NB4 (cell line): ENCODE results near the gene PDZRN4.

Source experiments
- DNase-seq: peaks from one replicate; pipeline ENCODE4 v3.0.0; 2010; ENCODE audit warnings: low read depth
- H3K4me3 ChIP-seq: one replicate; pipeline ENCODE4 v1.5.1; 2011; ENCODE audit warnings: mild to moderate bottlenecking, low read depth, low read length, moderate library complexity
- MYC ChIP-seq: IDR thresholded peaks from 2 replicates; pipeline ENCODE4 v1.6.1; 2011; ENCODE audit warnings: low read depth, low read length
- POLR2A ChIP-seq: IDR thresholded peaks from 2 replicates; pipeline ENCODE4 v1.6.1; 2011; ENCODE audit warnings: mild to moderate bottlenecking; ENCODE audit not compliant: insufficient read length; ENCODE audit errors: extremely low read depth
- TF ChIP-seq, protein P1 (sequence below): IDR thresholded peaks from one replicate; pipeline ENCODE4 v1.5.1; 2012; ENCODE audit warnings: low read depth, low read length
- TF ChIP-seq, protein P2 (sequence below): IDR thresholded peaks from 2 replicates; pipeline ENCODE4 v1.6.1; 2011; ENCODE audit warnings: low read depth, low read length

Gene PDZRN4

DNA sequence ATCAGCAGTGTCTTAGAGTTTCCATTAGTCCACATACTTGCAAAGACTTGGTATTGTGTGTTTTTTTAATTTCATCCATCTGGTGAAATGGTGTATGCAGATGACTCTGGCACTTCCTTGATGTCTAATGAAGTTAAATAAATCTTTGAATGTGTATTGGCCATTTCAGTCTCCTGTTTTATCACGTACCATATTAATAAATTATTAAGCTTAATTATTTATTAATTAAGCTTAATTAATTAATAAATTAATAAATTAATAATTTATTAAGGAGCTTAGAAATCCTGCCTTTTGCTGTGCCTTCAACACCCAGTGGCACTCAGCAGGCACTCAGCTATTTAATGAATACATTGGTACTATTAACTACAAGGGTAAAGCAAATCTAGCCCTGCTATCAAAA is 18.2 kb downstream of the PDZRN4 start:
- no peak overlapping the region for H3K4me3 ChIP-seq
- DNase-seq: no peak
- TF ChIP-seq POLR2A (no peak), MYC (no peak)
- TF ChIP-seq, protein P1, sequence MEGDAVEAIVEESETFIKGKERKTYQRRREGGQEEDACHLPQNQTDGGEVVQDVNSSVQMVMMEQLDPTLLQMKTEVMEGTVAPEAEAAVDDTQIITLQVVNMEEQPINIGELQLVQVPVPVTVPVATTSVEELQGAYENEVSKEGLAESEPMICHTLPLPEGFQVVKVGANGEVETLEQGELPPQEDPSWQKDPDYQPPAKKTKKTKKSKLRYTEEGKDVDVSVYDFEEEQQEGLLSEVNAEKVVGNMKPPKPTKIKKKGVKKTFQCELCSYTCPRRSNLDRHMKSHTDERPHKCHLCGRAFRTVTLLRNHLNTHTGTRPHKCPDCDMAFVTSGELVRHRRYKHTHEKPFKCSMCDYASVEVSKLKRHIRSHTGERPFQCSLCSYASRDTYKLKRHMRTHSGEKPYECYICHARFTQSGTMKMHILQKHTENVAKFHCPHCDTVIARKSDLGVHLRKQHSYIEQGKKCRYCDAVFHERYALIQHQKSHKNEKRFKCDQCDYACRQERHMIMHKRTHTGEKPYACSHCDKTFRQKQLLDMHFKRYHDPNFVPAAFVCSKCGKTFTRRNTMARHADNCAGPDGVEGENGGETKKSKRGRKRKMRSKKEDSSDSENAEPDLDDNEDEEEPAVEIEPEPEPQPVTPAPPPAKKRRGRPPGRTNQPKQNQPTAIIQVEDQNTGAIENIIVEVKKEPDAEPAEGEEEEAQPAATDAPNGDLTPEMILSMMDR: no peak
- TF ChIP-seq, protein P2, sequence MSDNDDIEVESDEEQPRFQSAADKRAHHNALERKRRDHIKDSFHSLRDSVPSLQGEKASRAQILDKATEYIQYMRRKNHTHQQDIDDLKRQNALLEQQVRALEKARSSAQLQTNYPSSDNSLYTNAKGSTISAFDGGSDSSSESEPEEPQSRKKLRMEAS: no peak

DNA sequence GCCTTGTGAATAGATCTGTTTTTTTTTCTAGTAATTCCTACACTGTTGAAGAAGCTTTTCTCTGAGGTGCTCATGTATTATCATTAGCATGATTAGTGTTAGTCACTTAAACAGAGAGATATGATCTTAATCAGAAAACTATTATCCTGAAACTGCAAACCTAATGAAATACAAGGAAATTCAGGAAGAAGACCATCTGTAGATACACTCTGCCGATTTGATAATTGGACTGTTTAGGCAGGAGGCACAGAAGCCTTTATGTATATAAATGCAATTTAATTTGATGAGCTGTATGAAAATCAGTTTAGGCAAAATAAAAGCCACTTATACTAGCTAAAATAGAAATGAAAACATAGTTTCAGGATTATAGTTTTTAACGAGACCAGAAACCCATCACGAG is 23.3 kb downstream of the PDZRN4 start:
- no peak for DNase-seq
- H3K4me3 ChIP-seq: no peak overlapping the region
- TF ChIP-seq POLR2A (no peak), MYC (no peak)
- TF ChIP-seq, protein P2: no peak
- TF ChIP-seq, protein P1: no peak

DNA sequence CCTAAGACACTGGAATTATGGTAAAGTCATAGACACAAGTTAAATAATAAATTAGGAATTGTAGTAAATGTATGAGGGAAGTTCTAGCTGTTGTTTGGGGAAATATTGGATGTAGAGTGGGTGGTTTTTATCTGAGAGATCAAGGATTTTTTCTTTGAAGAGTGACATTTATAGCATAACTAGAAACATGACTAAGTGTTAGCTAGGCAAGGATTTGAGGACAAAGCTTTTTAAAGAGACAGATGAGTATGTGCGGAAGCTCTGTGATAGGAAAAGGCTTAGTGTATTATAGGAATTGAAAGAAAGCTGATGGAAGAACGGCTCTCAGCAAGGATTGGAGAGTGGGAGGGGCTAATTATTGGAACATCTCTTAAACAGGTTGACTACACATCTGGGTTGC is 24.5 kb downstream of the PDZRN4 start:
- TF ChIP-seq MYC: no peak
- TF ChIP-seq POLR2A: no peak
- TF ChIP-seq, protein P2: no peak
- TF ChIP-seq, protein P1: no peak
- no peak overlapping the region for H3K4me3 ChIP-seq
- DNase-seq: no peak

DNA sequence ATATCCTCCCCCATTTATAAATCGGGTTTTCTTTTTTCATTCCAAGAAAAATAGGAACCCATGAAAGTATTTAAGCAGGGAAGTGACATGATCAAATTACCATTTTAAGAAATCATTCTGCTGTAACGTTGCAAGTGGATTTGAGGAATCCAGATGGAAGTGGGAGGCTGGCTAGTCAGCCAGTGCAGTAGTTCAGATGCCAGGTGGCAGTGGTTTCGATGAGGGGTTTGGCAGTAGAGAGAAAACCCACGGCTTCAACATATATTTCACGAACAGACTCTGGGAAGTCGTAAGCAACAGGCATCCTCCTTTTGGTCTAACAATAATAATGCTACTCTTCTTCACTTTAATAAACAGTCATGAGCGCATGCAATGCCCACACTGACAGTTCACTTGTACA is 25.0 kb downstream of the PDZRN4 start:
- H3K4me3 ChIP-seq: no peak overlapping the region
- TF ChIP-seq, protein P1: no peak
- TF ChIP-seq, protein P2: no peak
- TF ChIP-seq MYC (no peak), POLR2A (no peak)
- DNase-seq: no peak

DNA sequence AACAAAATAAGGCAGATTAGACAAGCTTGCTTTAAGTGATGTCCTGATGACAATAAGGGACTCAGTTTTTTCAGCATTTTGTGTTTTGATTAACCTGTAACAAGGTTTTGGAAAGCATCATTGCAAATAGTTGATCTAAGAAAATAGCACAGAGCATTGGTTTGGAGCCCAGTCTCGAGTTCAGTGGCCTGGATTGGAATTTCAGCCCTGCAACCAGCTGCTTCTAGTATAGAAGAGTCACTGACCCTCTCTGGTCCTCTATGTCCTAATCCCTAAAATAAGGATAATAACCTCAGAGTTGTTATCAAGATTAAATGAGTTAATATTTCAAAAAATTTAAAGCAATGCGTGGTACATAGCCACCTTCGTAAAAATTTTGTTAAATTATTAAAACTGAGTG is 25.5 kb downstream of the PDZRN4 start:
- TF ChIP-seq MYC: no peak
- TF ChIP-seq, protein P1: no peak
- TF ChIP-seq, protein P2: no peak
- TF ChIP-seq POLR2A: no peak
- no peak overlapping the region for H3K4me3 ChIP-seq
- no peak for DNase-seq

DNA sequence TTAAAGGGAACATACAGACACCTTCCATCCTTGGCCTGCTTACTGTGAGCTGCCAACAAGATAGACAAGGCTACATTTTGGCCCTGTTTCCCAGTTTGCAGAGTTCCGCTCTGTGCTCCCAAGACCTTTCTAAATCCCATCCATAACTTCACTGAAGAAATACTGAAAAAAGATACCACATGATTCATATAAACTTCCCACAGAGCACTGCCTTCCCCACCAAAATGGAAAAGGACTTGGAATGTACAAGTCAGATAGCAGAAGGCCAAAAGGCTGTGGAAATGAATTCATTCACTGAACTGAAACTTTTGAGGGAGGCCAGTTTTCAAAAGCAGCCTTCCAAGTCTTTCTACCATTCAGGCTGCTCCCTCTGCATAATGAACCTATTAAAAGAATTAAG is 29.6 kb downstream of the PDZRN4 start:
- no peak for DNase-seq
- H3K4me3 ChIP-seq: no peak overlapping the region
- TF ChIP-seq POLR2A (no peak), MYC (no peak)
- TF ChIP-seq, protein P1: no peak
- TF ChIP-seq, protein P2: no peak
